ENCODE measurements around the gene DLL4. TPM values are rescaled to one million over a fixed set of nuclear protein-coding genes. Genes with fewer than 3 reads are reported as not detected.

Gene DLL4
- total and polyA plus RNA-seq, 10 donors: 1.2 to 26.3 (median 10.2) TPM

- DNase-seq: no peak
- intact Hi-C loops (cut with DNase I; ENCODE audit: low total_unique reads): loop anchor here (5.0 kb wide), 1 partner anchor 37 kb away; no protein-coding TSS in a partner anchor
Measured at GRCh38 chr15:40944510-40945296, 15.6 kb downstream of the DLL4 start.

GRCh38 chr15:40948706-40949473 lies 19.8 kb downstream of the DLL4 start:
- WGBS, 5 donors: 62 to 69% (median 65%) methylated on average over 21 of the region's 21 CpGs
- Histone ChIP-seq H3K9me3 (no peaks in the 10 kb centered on the region), H3K27me3 (replicated peaks in 1 of 7) (peaks cover 0 to 5% (median 0%) of the 10 kb centered on the region in 7 donors), H3K36me3 (no peaks in the 10 kb centered on the region), H3K4me1 (peaks cover 4 to 21% (median 13%) of the 10 kb centered on the region in 6 donors), H3K27ac (no peak overlapping the region), H3K4me3 (no peak overlapping the region)
- peak; percentile 51 for DNase-seq
- intact Hi-C loops (cut with DNase I; ENCODE audit: low total_unique reads): no loop called here
- TF ChIP-seq CTCF (IDR thresholded peaks at IDR 0.05 in 8 of 11, conservative IDR thresholded peaks at IDR 0.05 in 3 of 11) (no peak), POLR2AphosphoS5 (IDR thresholded peaks at IDR 0.05) (no peak), POLR2A (IDR thresholded peaks at IDR 0.05) (no peak)

More at GRCh38 chr15:40944510-40945296, 15.6 kb downstream of the DLL4 start:
- WGBS, 5 donors: 94 to 96% (median 94%) methylated on average over 11 of the region's 11 CpGs
- H3K4me3 ChIP-seq: no peak overlapping the region
- H3K27ac ChIP-seq: no peak overlapping the region
- H3K4me1 ChIP-seq: peaks cover 29 to 42% (median 39%) of the 10 kb centered on the region in 6 donors
- H3K36me3 ChIP-seq: no peaks in the 10 kb centered on the region
- TF ChIP-seq POLR2A (IDR thresholded peaks at IDR 0.05) (no peak), CTCF (IDR thresholded peaks at IDR 0.05 in 8 of 11, conservative IDR thresholded peaks at IDR 0.05 in 3 of 11) (no peak), POLR2AphosphoS5 (IDR thresholded peaks at IDR 0.05) (no peak)
- H3K9me3 ChIP-seq: no peaks in the 10 kb centered on the region
- no peaks in the 10 kb centered on the region for H3K27me3 ChIP-seq (replicated peaks in 1 of 7)

GRCh38 chr15:40949756-40950207 lies 20.6 kb downstream of the DLL4 start:
- H3K9me3 ChIP-seq: no peaks in the 10 kb centered on the region
- H3K4me1 ChIP-seq: peaks cover 8 to 25% (median 17%) of the 10 kb centered on the region in 6 donors
- intact Hi-C loops (cut with DNase I; ENCODE audit: low total_unique reads): no loop called here
- H3K27me3 ChIP-seq (replicated peaks in 1 of 7): peaks cover 0 to 5% (median 0%) of the 10 kb centered on the region in 7 donors
- TF ChIP-seq POLR2AphosphoS5 (IDR thresholded peaks at IDR 0.05): no peak
- TF ChIP-seq POLR2A (IDR thresholded peaks at IDR 0.05): no peak
- H3K4me3 ChIP-seq: no peak overlapping the region
- H3K27ac ChIP-seq: no peak overlapping the region
- H3K36me3 ChIP-seq: no peaks in the 10 kb centered on the region
- peak; percentile 6 for DNase-seq
- 68 to 79% (median 70%) methylated on average over 7 of the region's 7 CpGs for WGBS, 5 donors

GRCh38 chr15:40951764-40952163 lies 22.6 kb downstream of the DLL4 start:
- no peak for TF ChIP-seq CTCF (IDR thresholded peaks at IDR 0.05 in 8 of 11, conservative IDR thresholded peaks at IDR 0.05 in 3 of 11)
- TF ChIP-seq POLR2AphosphoS5 (IDR thresholded peaks at IDR 0.05): no peak
- TF ChIP-seq POLR2A (IDR thresholded peaks at IDR 0.05): no peak
- DNase-seq: no peak
- H3K4me3 ChIP-seq: no peak overlapping the region
- intact Hi-C loops (cut with DNase I; ENCODE audit: low total_unique reads): no loop called here
- 91 to 96% (median 94%) methylated on average over 4 of the region's 4 CpGs for WGBS, 5 donors
- peaks cover 0 to 5% (median 0%) of the 10 kb centered on the region in 7 donors for H3K27me3 ChIP-seq (replicated peaks in 1 of 7)
- peaks cover 8 to 25% (median 17%) of the 10 kb centered on the region in 6 donors for H3K4me1 ChIP-seq
- no peak overlapping the region for H3K27ac ChIP-seq
- no peaks in the 10 kb centered on the region for H3K9me3 ChIP-seq
- H3K36me3 ChIP-seq: no peaks in the 10 kb centered on the region

Data from spleen (tissue), 11 donors.